ENCODE data around the gene LRRK1. TPM values are rescaled to one million over a fixed set of nuclear protein-coding genes. Genes with fewer than 3 reads are reported as not detected.

Gene LRRK1
- polyA plus RNA-seq, 1 of the 3 experiments (the other 2 are of a cell fraction) = 6.9 TPM

GRCh38 chr15:101054991-101055390 lies 135.8 kb downstream of the LRRK1 start:
- Histone ChIP-seq H3F3A (replicated peaks; ENCODE audit: insufficient read depth) (no peaks in the 10 kb centered on the region), H3K4me1 (ENCODE audit: control insufficient read depth in 1 of 2, insufficient read depth in 2 of 2, low read depth in 1 of 2, low read length in 1 of 2) (no peaks in the 10 kb centered on the region; a peak in 1 of 4 replicates), H3K36me3 (replicated peaks in 1 of 2; ENCODE audit: control insufficient read depth in 1 of 2, insufficient read depth in 2 of 2, low read length in 1 of 2) (peaks cover 4 to 17% of the 10 kb centered on the region in 2 experiments)

More at GRCh38 chr15:101054991-101055390, 135.8 kb downstream of the LRRK1 start:
- no peak overlapping the region for H2AFZ ChIP-seq (ENCODE audit: low read depth)
- H3K9me3 ChIP-seq = no peaks in the 10 kb centered on the region
- TF ChIP-seq ELF1 (IDR thresholded peaks at IDR 0.05) (no peak), FOXM1 (IDR thresholded peaks at IDR 0.05; ENCODE audit: low read depth) (no peak), CTCF (IDR thresholded peaks at IDR 0.05) (no peak), CHD2 (IDR thresholded peaks at IDR 0.05; ENCODE audit: low read length, partially characterized antibody) (no peak), RCOR1 (IDR thresholded peaks at IDR 0.05; ENCODE audit: low read length) (no peak), USF1 (IDR thresholded peaks at IDR 0.05; ENCODE audit: borderline replicate concordance, low read depth) (no peak), RAD21 (IDR thresholded peaks at IDR 0.05; ENCODE audit: low read length) (no peak), FOXJ3 (CRISPR knock-in tag; IDR thresholded peaks at IDR 0.05) (no peak), POLR2AphosphoS5 (IDR thresholded peaks at IDR 0.05; ENCODE audit: low read depth, low read length) (no peak), ZBTB33 (IDR thresholded peaks at IDR 0.05; ENCODE audit: borderline replicate concordance, low read depth) (no peak), TCF12 (IDR thresholded peaks at IDR 0.05) (no peak), REST (IDR thresholded peaks at IDR 0.05; ENCODE audit: low read depth, low read length) (no peak), RXRA (IDR thresholded peaks at IDR 0.05; ENCODE audit: borderline replicate concordance, low read depth) (no peak), TAF1 (IDR thresholded peaks at IDR 0.05; ENCODE audit: borderline replicate concordance, low read depth, low read length) (no peak), EP300 (IDR thresholded peaks at IDR 0.05; ENCODE audit: borderline replicate concordance in 1 of 2, low read depth in 1 of 2, low read length in 1 of 2) (no peak), NRF1 (IDR thresholded peaks at IDR 0.05; ENCODE audit: low read depth, low read length) (no peak), SIN3A (IDR thresholded peaks at IDR 0.05; ENCODE audit: borderline replicate concordance, low read depth, low read length) (no peak), MXI1 (IDR thresholded peaks at IDR 0.05; ENCODE audit: low read depth, low read length) (no peak)
- no peak overlapping the region for H3K27ac ChIP-seq (ENCODE audit: low read depth in 2 of 2, low read length in 1 of 2)
- H3K79me2 ChIP-seq (ENCODE audit: insufficient read depth) = no peaks in the 10 kb centered on the region
- H3K4me2 ChIP-seq = no peak overlapping the region
- H3K9me2 ChIP-seq = no peaks in the 10 kb centered on the region
- 97% methylated on average over 9 of the region's 12 CpGs for WGBS (ENCODE audit: low lambda C conversion rate)
- ChIA-PET POLR2A (no interaction called here), CTCF (interaction anchor here (1.2 kb wide), 1 partner anchor 9 kb away, joined by 5 read pairs; no protein-coding TSS in a partner anchor)
- H3K9ac ChIP-seq = no peak overlapping the region
- H4K20me1 ChIP-seq (ENCODE audit: insufficient read depth) = no peaks in the 10 kb centered on the region
- peak; percentile 5 for DNase-seq
- no peak overlapping the region for H3K4me3 ChIP-seq (ENCODE audit: low read depth in 2 of 2, low read length in 1 of 2)
- H3K27me3 ChIP-seq (ENCODE audit: insufficient read depth) = no peaks in the 10 kb centered on the region
